SK-N-SH treated with all-trans-retinoic acid at 6 μM for 48 hours (cell line): ENCODE data around the gene CELF4.

Source experiments
- CREB5 ChIP-seq: fragments of 250-450 bp; sonication (Bioruptor Pico); IDR thresholded peaks from 2 replicates; pipeline ENCODE4 v1.5.1; 2020; ENCODE audit warnings: low read depth, mild to moderate bottlenecking, moderate library complexity
- ESRRG ChIP-seq: fragments of 250-450 bp; sonication (Bioruptor Pico); IDR thresholded peaks from 2 replicates; pipeline ENCODE4 v1.6.1; 2021; ENCODE audit warnings: mild to moderate bottlenecking
- OSR1 ChIP-seq: fragments of 250-450 bp; sonication (Bioruptor Pico); IDR thresholded peaks from 2 replicates; pipeline ENCODE4 v1.8.0; 2022; ENCODE audit warnings: moderate library complexity, mild to moderate bottlenecking, inconsistent platforms
- PPARA ChIP-seq: fragments of 250-450 bp; sonication (Bioruptor Pico); IDR thresholded peaks from 2 replicates; pipeline ENCODE4 v1.5.0; 2020; ENCODE audit warnings: mild to moderate bottlenecking, borderline replicate concordance
- SNAI2 ChIP-seq: fragments of 250-450 bp; sonication (Bioruptor Pico); IDR thresholded peaks from 2 replicates; pipeline ENCODE4 v1.5.0; 2020; ENCODE audit warnings: mild to moderate bottlenecking, moderate library complexity
- ZFP3 ChIP-seq: fragments of 250-450 bp; sonication (Bioruptor Pico); IDR thresholded peaks from 2 replicates; pipeline ENCODE4 v1.5.0; 2020; ENCODE audit warnings: mild to moderate bottlenecking, moderate library complexity
- ZFP30 ChIP-seq: fragments of 450-650 bp; formaldehyde crosslinking; IDR thresholded peaks from 2 replicates; pipeline ENCODE4 v1.5.0; 2022; ENCODE audit warnings: mild to moderate bottlenecking, moderate library complexity

- TF ChIP-seq CREB5 (CRISPR knock-in tag) (no peak), ZFP3 (CRISPR knock-in tag) (no peak), ESRRG (CRISPR knock-in tag) (no peak), PPARA (no peak), ZFP30 (CRISPR knock-in tag) (no peak), OSR1 (CRISPR knock-in tag) (no peak), SNAI2 (CRISPR knock-in tag) (no peak)
Measured at GRCh38 chr18:37514953-37515352, 50.6 kb downstream of the CELF4 start.
